ENCODE measurements around the gene PPP4R3A. TPM values are rescaled to one million over a fixed set of nuclear protein-coding genes. Genes with fewer than 3 reads are reported as not detected.
"Not testable (repeated sequence)": the region's sequence is repeated elsewhere in the genome, so short reads cannot be mapped to it uniquely, and the experiment has no call there.

PPP4R3A gene
- total RNA-seq, 2 donors from 2014 or later: 60.2 to 62.9 TPM

- peak; percentile 85 for DNase-seq (ENCODE audit: low spot score)
- intact Hi-C loops (cut with DNase I): no loop called here
These were observed 830 bp downstream of the PPP4R3A start for GRCh38 chr14:91509083-91509877.

- DNase-seq (ENCODE audit: low spot score): no peak
- intact Hi-C loops (cut with DNase I): no loop called here
These were observed 2.0 kb downstream of the PPP4R3A start for GRCh38 chr14:91508105-91508504.

- no peak for DNase-seq (ENCODE audit: low spot score)
- intact Hi-C loops (cut with DNase I): no loop called here
These were observed 3.9 kb downstream of the PPP4R3A start for GRCh38 chr14:91506226-91506625.

- no peak for DNase-seq (ENCODE audit: low spot score)
- intact Hi-C loops (cut with DNase I): no loop called here
These were observed 7.1 kb downstream of the PPP4R3A start for GRCh38 chr14:91503000-91503504.

- intact Hi-C loops (cut with DNase I): no loop called here
- DNase-seq (ENCODE audit: low spot score): no peak
These were observed 7.9 kb downstream of the PPP4R3A start for GRCh38 chr14:91501951-91502930.

- no peak for DNase-seq (ENCODE audit: low spot score)
- intact Hi-C loops (cut with DNase I): no loop called here
These were observed 8.8 kb downstream of the PPP4R3A start for GRCh38 chr14:91501348-91501747.

GRCh38 chr14:91496790-91497189, 13.3 kb downstream of the PPP4R3A start:
- intact Hi-C loops (cut with DNase I): no loop called here
- no peak for DNase-seq (ENCODE audit: low spot score)

- intact Hi-C loops (cut with DNase I); DNase-seq (ENCODE audit: low spot score): not testable (repeated sequence)
These were observed 15.6 kb downstream of the PPP4R3A start for GRCh38 chr14:91494392-91495065.

- no peak for DNase-seq (ENCODE audit: low spot score)
- intact Hi-C loops (cut with DNase I): no loop called here
These were observed 16.9 kb downstream of the PPP4R3A start for GRCh38 chr14:91493169-91493568.

GRCh38 chr14:91484744-91485143, 25.4 kb downstream of the PPP4R3A start:
- intact Hi-C loops (cut with DNase I): no loop called here
- DNase-seq (ENCODE audit: low spot score): no peak

- intact Hi-C loops (cut with DNase I): no loop called here
- no peak for DNase-seq (ENCODE audit: low spot score)
These were observed 25.9 kb downstream of the PPP4R3A start for GRCh38 chr14:91484186-91484585.

- intact Hi-C loops (cut with DNase I): no loop called here
- no peak for DNase-seq (ENCODE audit: low spot score)
These were observed 27.7 kb downstream of the PPP4R3A start for GRCh38 chr14:91482263-91483013.

- DNase-seq (ENCODE audit: low spot score): no peak
- intact Hi-C loops (cut with DNase I): no loop called here
These were observed 32.7 kb downstream of the PPP4R3A start for GRCh38 chr14:91477388-91477787.

GRCh38 chr14:91473046-91473445, 37.1 kb downstream of the PPP4R3A start:
- intact Hi-C loops (cut with DNase I): no loop called here
- DNase-seq (ENCODE audit: low spot score): no peak

- intact Hi-C loops (cut with DNase I): no loop called here
- no peak for DNase-seq (ENCODE audit: low spot score)
These were observed 39.9 kb downstream of the PPP4R3A start for GRCh38 chr14:91470216-91470615.

- intact Hi-C loops (cut with DNase I): no loop called here
- no peak for DNase-seq (ENCODE audit: low spot score)
These were observed 43.9 kb downstream of the PPP4R3A start for GRCh38 chr14:91466192-91466591.

GRCh38 chr14:91464615-91465205, 45.4 kb downstream of the PPP4R3A start:
- no peak for DNase-seq (ENCODE audit: low spot score)
- intact Hi-C loops (cut with DNase I): no loop called here

- DNase-seq (ENCODE audit: low spot score): no peak
- intact Hi-C loops (cut with DNase I): no loop called here
These were observed 51.5 kb downstream of the PPP4R3A start for GRCh38 chr14:91458612-91459011.
